Stimulated activated CD4-positive, alpha-beta T cell treated with anti-CD3 and anti-CD28 coated beads, Interleukin-12 subunit alpha, Interleukin-12 subunit beta, amount 100 ng/mL, for 24 hours (primary cell): ENCODE data around the gene TAS2R42.

Source experiments
- DNase-seq, 2 experiments: peaks; one replicate each; pipeline ENCODE4 v3.0.0-alpha.2; 2020; ENCODE audit warnings: low read depth in 2 of 2

TAS2R42 gene, protein sequence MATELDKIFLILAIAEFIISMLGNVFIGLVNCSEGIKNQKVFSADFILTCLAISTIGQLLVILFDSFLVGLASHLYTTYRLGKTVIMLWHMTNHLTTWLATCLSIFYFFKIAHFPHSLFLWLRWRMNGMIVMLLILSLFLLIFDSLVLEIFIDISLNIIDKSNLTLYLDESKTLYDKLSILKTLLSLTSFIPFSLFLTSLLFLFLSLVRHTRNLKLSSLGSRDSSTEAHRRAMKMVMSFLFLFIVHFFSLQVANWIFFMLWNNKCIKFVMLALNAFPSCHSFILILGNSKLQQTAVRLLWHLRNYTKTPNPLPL

DNA sequence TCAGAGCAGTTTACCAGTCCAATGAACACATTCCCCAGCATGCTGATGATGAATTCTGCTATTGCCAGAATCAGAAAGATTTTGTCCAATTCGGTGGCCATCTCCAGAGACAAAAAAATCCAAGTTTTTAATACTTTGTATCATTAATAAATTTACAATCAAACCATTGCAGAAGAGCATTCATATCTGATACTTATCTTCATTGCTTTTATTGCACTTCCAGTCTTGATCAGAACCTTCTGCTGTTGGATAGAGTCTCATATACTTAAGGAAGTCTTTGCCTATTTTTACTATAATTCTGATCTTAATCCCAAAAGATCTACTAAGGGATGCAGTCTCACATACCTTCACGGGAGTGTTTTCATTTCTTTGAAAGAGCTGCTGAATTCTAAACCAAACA, at the start of gene TAS2R42:
Gene TAS2R42 (minus strand): TSS at position 101 of the 400 bp plus-strand sequence. CDS start 0 bp downstream, at position 101.
- DNase-seq: no peak

DNA sequence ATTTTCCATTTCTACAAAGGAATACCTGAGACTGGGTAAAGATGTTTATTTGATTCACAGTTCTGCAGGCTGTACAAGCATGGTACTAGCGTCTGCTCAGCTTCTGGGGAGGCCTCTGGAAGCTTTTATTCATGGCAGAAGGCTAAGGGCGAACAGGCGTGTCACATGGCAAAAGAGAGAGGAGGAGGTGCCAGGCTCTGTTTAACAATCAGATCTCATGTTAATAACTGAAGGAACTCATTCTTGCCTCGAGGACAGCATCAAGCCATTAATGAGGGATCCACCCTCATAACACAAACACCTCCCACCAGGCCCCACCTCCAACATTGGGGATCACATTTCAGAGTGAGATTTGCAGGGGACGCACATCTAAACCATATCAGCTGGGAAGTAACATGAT, 46.8 kb upstream of the TAS2R42 start:
- DNase-seq: no peak

DNA sequence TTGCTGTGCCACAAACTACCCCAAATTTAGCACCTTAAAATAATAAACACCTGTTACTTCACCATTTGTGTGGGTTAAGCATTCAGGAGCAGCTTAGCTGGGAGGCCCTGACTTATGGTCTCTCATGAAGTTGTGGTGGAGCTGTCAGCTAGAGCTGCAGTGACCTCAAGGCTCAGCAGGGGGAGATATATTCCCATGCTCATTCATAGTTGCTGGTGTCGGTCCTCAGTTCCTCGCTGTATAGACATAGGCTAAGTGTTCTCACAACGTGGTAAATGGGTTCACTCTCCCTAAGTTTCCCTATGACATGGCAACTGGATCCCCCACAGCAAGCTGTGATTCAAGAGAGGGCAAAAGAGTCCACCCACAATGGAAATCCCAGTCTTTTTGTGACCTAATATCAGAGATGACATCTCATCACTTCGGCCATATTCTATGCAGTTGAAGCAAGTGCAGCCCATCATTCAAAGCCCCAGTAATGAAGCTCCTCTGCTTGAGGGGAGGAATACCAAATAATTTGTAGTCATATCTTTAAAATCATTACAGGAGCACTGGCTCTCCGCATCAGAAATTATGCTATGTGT, 41.7 kb upstream of the TAS2R42 start:
- DNase-seq: peak in 1 of 2 experiments; percentile 31

DNA sequence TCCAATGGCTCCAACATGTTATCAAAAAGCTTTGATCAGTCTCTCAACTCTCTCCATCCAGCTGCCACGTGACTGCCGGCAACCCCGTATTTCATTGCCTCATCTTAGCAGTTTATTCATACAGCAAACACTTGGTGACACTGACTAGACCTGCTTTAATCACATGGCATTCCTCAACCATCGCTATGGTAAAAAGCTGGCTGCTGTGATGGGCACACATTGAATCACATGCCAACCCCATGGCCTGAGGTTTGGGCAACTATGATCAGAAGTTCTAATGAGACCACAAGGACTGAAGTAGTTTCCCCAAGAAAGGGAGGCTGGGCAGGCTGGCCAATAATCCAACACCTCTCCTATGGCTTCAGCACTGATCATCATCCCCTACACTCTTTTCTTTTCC, 40.6 kb upstream of the TAS2R42 start:
- DNase-seq: no peak

DNA sequence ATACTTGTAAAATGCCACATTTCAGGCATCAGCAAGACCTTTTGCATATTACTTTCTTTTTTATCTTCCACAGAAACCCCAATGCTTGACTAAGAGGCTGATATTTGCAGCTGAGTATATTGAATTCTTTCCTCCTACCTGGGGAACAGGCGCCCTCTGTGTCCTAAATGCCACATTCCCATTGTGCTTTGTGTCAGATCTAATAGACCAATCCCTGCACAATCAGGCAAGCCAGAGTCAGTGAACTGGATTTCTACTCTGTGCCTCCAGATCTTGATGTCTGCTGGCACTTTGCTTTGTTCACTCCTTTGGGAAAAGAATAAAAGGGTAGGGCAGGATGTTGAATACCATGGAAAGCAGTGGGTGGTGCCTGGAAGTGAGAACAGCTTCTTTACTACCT, 22.4 kb upstream of the TAS2R42 start:
- DNase-seq: no peak

DNA sequence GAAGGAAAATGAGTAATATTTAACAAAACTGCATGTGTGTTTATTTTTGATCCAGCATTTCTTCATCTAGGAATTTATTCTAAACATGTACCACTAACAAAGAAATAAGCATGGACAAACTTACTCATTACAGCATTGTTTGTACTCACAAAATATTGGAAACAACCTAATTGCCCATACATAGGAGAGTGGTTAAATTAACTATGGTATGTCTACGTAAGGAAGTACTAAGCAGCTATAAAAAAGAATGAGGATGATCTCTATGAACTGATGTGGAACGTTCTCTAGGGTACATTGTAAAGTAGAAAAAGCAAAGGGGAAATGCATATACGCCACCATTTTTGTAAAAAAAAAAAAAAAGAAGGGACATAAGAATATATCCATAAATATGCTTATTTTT, 17.4 kb upstream of the TAS2R42 start:
- DNase-seq: no peak

DNA sequence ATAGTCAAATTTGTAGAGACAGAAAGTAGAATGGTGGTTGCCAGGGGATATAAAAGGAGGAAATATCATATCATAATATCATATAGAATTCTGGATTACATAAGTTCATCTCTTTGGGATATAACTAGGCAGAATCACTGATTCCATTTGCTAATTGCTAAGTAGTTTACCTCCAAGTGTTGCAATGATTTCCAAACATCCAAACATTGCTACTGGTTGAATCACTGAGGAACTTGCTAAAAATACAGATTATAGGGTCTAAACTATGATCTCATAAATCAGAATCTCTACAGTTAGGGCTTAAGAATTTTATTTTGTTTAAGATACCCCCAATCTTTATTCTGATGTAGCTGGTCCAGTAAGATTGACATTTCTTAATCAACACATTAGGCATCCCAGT, 16.1 kb upstream of the TAS2R42 start:
- DNase-seq: no peak

DNA sequence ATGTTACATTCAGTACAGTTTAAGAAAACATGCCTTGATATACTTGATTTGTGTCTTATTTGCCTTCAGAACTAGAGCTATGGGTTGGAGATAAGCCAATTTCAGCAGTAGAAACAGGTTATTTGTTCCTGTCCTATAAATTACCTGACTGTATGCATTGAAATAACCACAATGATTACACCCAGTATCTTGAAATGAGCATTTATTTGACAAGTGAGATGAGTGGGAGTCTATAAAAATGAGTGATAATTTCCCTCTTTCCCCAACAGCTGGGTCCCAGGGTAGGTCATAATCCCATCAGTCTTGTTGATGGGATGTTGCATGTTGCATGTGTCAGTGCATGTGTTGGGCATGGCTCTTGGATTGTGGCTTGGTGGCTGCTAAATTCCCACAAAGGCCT, 3.7 kb downstream of the TAS2R42 start:
- DNase-seq: no peak

DNA sequence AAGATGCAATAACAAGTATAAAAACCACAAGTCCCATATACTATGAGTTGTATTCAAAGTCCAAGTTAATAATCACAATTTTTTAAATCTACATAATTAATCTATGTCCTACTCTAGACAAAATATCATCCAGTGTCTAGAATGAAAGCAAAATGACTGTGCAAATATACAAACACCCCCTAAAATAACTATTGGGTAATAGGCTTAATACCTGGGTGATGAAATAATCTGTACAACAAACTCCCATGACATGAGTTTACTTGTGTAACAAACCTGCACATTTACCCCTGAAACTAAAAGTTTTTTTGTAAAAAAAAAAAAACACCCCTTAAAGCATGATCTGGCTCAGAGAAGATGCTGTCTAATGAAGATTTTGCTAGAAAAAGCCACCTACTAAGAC, 4.2 kb downstream of the TAS2R42 start:
- DNase-seq: no peak

DNA sequence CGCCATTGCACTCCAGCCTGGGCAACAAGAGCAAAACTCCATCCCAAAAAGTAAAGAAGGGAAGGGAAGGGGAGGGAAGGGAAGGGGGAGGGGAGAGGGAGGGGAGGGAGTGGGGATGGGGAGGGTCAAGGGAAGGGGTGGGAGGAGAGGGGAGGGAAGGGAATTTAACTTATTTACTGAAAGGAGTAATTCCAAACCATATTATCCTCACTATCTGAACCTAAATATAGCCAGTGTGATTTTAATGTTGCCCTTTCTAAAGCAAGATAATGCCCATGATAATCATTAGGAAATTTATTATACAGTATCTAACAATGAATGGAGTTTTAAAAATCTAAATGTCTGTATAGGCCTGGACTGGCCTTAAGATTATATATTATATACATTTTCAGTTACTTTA, 8.5 kb downstream of the TAS2R42 start:
- DNase-seq: no peak

DNA sequence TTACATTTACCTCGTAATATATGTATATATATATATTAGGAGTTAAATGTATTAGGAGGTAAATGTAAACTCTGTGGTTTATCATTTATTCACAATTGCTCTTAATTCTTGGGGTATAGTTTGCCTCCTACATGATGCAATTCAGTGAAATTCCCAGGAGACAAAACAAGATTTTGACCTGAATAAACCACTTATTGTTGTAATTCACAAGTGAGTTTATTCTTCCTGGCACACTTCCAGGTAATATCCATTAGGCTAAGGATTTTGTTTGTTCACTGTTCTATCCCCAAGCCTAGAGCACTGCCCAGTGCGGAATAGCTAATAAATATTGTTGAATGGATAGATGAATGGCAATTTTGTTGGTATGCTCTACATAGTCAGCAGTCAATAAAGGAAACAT, 12.7 kb downstream of the TAS2R42 start:
- DNase-seq: no peak

DNA sequence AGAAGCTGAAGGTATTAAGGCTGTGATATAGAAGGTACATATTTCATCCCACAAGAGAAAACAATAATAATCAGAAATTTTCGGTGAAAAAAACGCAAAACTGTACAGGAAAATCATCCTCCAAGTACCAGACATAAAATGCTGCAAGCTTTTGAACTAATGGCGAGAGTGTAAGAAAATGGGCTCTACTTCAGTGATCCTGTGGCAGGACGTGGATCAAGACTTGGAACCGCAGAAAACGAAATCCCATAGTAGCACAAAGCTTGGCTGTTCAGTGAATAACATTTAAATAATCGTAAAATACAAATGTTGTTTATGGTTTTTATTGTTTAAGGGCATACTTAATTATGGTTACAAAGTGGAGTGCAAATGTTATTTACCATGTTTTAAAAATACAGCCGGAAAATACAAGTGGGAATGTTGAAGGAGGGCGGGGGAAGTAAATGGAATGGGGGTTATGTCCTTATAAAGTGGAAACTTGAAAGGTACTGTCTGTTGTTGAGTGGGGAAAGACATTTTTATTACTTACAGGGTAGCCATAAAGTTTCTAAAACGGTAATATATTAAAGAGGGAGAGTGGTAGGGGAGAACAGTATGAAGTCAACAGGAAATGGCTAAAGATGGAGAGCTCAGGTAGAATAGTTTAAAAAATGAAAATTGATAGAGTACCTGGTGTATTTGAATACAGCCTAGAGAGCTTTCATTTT, 14.6 kb downstream of the TAS2R42 start:
- DNase-seq: no peak

DNA sequence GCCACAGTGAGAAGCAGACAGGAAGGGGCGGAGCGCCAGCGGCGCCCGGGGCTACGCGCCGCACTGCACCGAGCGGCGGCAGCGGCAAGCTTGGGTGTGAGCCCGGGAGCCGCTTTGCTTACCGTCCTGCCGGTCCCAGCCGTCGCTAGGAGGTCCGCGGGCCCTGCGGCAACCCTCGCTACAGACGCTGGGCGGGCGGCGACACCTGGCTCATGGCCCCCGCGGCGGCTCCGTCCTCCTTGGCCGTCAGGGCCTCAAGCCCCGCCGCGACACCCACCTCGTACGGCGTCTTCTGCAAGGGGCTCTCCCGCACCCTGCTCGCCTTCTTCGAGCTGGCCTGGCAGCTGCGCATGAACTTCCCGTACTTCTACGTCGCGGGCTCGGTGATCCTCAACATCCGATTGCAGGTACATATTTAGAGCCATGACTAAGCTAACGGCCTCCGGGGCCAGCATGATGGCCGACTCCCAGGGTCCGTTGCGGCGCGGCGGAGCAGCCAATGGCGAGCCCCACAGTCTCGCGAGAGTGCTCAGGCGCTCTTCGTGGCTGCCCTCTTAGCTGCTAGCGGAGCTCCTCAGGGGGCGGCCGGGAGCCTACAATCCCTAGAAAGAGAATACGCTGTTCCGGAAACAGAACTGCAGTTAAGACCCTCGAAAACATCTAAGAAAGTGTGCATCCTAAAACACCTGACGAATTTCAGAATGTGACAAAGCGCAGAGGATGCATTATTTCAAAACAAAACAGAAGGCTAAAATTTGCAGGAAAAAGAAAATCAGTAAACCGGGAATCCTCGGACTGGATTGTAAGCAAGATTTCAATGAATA, 15.4 kb downstream of the TAS2R42 start, which contains the start of gene SMIM10L1:
Gene SMIM10L1 (plus strand): TSS at position 50 of the 824 bp plus-strand sequence. CDS start 163 bp downstream, at position 213.
- peak; percentile 69 to 83 for DNase-seq

DNA sequence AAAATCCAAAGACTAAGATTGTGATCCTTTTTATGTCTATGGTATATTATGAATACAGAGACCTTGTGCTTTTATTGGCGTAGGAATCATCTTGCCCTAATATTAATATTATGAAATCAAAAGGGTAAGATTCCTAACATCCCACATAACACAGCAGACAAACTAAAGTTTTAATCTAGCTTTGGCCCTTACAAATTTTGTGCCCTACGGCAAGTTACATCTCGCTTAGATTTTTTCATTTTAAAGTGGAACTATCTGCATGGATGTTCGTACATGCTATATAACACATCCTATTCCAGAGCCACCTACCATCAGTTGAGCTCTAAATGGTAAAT, 16.0 kb downstream of the TAS2R42 start:
- no peak for DNase-seq

DNA sequence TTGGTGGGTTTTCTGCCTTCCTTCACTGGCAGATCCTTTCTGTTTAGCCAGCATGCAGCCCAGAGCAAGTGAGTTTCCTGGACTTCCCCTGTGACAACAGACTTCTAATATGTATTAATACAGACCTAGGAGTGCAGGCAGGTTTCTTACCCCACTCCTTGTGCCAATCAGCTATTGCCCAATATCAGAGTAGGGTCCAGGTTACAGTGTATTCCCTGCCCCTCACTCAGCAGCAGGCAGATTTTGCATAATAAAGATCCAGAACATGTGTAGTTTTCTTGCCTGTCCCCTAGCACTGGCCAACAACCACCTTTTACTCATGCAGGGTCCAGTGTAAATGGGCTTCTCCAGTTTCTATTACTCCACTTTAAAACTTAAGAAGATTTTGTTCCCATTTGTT, 20.4 kb downstream of the TAS2R42 start:
- no peak for DNase-seq

DNA sequence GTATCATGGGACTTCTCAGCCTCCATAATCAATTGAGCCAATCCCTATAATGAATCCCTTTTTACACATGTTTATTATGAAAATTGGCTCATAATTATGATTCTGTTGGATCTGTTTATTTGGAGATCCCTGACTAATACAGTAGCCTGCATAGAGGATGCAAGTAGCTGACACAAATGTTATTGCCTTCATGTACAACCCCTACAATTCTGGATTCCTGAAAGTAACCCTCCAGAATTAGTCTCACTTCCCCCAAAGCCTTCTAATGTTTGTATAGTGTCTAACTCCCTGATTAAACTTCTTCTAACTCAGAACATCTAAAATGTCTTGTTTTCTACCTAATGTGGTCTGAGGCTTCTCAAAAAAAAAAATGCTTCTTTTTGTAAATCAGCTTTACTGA, 22.4 kb downstream of the TAS2R42 start:
- DNase-seq: no peak

DNA sequence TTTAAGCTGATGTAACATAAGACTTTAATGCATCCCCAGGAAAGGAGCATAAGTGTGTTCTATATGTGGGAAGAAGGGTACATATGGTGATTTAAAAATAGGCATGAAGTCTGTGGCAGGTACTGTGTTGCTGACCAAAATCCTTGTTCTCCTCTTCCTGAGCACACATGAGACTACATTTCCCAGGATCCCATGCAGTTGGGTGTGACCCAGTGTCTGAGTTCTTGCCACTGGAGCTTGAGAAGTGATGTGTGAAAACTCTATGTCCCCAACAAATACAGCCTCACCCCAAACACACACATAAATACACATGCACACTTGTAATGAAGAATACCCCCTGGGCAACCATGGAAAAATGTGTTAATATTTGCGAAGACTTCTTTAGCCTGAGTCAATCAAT, 24.2 kb downstream of the TAS2R42 start:
- DNase-seq: no peak

DNA sequence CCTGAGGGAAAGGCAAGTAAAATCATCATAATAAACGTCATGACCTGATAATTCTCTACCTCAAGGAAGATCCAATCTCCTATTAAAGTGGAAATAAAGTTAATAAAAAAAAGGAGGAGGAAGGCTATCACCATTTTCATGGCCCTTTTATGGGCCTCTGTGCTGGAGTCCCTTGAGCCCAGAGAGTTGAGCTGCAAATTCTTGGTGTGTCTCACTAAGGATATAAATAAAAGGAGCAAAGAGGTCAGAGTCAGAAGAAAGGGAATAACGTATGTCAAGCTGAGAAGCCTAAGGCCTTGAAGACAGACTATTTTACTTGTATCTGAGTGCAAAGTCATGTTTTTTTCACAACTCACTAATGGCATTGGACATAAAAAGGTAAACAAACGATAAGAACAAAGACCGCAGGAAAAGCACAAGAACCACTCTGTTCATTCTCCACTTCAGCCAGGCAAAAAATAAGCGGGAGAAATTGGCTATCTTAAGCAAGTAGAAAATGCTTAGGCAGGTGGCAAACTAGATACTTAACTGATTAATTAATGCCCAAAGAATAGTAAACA, 27.8 kb downstream of the TAS2R42 start:
- DNase-seq: no peak

DNA sequence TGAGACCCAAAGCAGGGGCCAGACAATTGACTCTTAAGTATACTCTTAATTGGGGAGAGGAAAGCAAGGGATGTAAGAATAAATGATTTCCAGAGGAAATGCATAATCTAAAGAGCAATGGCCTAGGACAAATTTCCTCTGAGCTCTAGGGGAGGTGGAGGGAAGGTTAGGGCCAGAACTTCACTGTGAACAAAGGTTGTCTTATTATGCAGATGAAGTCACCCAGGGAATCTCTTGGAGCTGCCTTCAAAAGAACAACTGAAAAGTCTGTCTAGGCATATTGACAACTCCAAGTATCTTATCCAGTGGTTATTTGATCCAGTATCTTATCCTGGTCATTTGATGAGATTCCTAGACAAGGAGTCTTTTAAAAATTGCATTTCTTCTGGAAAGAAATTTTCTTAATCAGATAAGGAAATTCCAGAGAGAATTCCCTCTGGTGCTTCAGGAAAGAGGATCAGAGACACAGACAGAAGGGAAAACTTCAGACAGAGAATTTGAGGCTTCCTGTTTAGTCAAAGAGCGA, 32.3 kb downstream of the TAS2R42 start:
- DNase-seq: no peak

DNA sequence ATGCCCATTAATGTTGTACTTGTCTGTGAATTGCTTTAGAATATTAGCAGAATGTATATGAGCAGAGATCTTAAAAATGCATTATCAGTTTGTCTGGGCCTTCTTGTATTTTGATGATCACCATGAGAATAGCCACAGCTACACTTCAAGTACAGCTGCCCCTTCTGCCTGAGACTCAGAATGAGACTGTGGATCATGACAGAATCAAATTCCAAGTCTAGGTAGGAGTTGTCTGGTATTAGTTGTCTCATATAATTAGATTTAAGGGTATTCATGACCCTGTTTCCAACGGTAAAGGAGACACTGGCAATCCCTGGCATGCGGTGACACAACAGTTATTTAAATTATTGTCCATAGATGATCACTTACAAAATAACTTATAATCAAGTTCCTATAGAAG, 34.0 kb downstream of the TAS2R42 start:
- no peak for DNase-seq

DNA sequence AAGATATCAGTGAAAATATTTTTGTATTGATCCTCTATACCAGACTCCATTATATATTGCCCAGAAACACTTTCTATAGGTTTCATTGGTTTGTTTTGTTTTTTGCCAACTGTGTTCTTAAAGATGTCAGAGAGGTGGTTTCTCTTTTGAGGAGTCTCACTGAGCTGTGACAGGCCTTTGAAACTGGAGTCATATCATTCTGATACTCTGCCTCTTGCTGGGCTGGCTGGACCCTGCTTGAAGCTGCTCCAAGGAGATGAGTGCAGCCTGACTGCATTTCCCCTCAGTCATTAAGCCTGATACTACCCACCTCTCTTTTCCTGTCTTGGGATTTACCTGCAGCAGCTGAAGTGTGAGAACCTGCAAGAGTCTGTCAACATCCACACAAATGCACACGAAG, 35.9 kb downstream of the TAS2R42 start:
- DNase-seq: no peak

DNA sequence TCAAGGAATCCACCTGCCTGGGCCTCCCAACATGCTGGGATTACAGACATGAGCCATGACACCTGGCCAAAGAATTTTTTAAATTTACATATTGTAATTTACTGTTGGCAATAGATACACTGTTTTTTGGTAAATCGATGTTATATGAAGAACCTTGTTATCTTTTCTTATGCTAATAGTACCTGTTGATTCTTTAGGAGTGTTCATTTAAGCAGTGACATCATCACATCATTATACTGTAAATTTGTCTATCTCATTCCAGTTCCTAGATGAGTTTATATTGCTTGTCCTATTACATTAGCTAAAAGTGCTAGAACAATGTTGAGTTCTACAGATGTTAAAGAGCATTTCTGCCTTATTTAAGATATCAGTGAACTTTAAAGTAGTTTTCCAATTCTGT, 39.3 kb downstream of the TAS2R42 start:
- DNase-seq: no peak
